ENCODE measurements around the gene RRP1. TPM values are rescaled to one million over a fixed set of nuclear protein-coding genes. Genes with fewer than 3 reads are reported as not detected.

RRP1 gene
- total and polyA plus RNA-seq, 2 donors (not counting 1 experiment from before 2014, with no cell fraction given), result 8.6 to 12.7 TPM

GRCh38 chr21:43764576-43765495 lies 24.5 kb upstream of the RRP1 start:
- Histone ChIP-seq H3K27me3 (ENCODE audit: control insufficient read depth, insufficient read depth, low read length) (no peaks in the 10 kb centered on the region), H4K20me1 (ENCODE audit: control insufficient read depth, extremely low read depth, insufficient read depth, low read length) (no peaks in the 10 kb centered on the region), H3K4me1 (ENCODE audit: control insufficient read depth, extremely low read depth, insufficient read depth, low read length) (peaks cover 9% of the 10 kb centered on the region), H3K4me2 (ENCODE audit: extremely low read depth, insufficient read depth, low read length) (no peak overlapping the region), H3K79me2 (ENCODE audit: control insufficient read depth, insufficient read depth, low read length) (no peaks in the 10 kb centered on the region), H2AFZ (ENCODE audit: low read length) (no peak overlapping the region), H3K27ac (ENCODE audit: insufficient read depth, low read length) (no peak overlapping the region), H3K4me3 (replicated peaks in 1 of 4; ENCODE audit: control extremely low read depth in 1 of 4, insufficient read depth in 1 of 4, low read depth in 3 of 4, low read length in 4 of 4) (no peak overlapping the region), H3K36me3 (ENCODE audit: control insufficient read depth, insufficient read depth, low read length) (peaks cover 11% of the 10 kb centered on the region), H3K9ac (ENCODE audit: insufficient read depth, low read length) (no peak overlapping the region), H3K9me3 (ENCODE audit: control insufficient read depth, insufficient read depth, low read depth, low read length) (no peaks in the 10 kb centered on the region)
- peak; percentile 25 to 37 for DNase-seq (ENCODE audit: low read depth in 2 of 2)
- no peak for TF ChIP-seq EZH2 (IDR thresholded peaks at IDR 0.05; ENCODE audit: low read length, missing control alignments)

- no peaks in the 10 kb centered on the region for H3K79me2 ChIP-seq (ENCODE audit: control insufficient read depth, insufficient read depth, low read length)
- H2AFZ ChIP-seq (ENCODE audit: low read length), result no peak overlapping the region
- DNase-seq (ENCODE audit: low read depth in 2 of 2), result no peak
- H3K4me1 ChIP-seq (ENCODE audit: control insufficient read depth, extremely low read depth, insufficient read depth, low read length), result peaks cover 9% of the 10 kb centered on the region
- H3K4me2 ChIP-seq (ENCODE audit: extremely low read depth, insufficient read depth, low read length), result no peak overlapping the region
- peaks cover 3% of the 10 kb centered on the region for H3K36me3 ChIP-seq (ENCODE audit: control insufficient read depth, insufficient read depth, low read length)
- H3K9ac ChIP-seq (ENCODE audit: insufficient read depth, low read length), result no peak overlapping the region
- no peak overlapping the region for H3K4me3 ChIP-seq (replicated peaks in 1 of 4; ENCODE audit: control extremely low read depth in 1 of 4, insufficient read depth in 1 of 4, low read depth in 3 of 4, low read length in 4 of 4)
- no peaks in the 10 kb centered on the region for H4K20me1 ChIP-seq (ENCODE audit: control insufficient read depth, extremely low read depth, insufficient read depth, low read length)
- TF ChIP-seq CTCF (conservative IDR thresholded peaks at IDR 0.05 in 1 of 2, IDR thresholded peaks at IDR 0.05 in 1 of 2; ENCODE audit: low read depth in 1 of 2, low read length in 2 of 2), result no peak
- no peak for TF ChIP-seq EZH2 (IDR thresholded peaks at IDR 0.05; ENCODE audit: low read length, missing control alignments)
- H3K27ac ChIP-seq (ENCODE audit: insufficient read depth, low read length), result no peak overlapping the region
- H3K27me3 ChIP-seq (ENCODE audit: control insufficient read depth, insufficient read depth, low read length), result no peaks in the 10 kb centered on the region
- no peaks in the 10 kb centered on the region for H3K9me3 ChIP-seq (ENCODE audit: control insufficient read depth, insufficient read depth, low read depth, low read length)
Observed at GRCh38 chr21:43766734-43767497, 22.5 kb upstream of the RRP1 start.

GRCh38 chr21:43767498-43767983 lies 21.8 kb upstream of the RRP1 start:
- DNase-seq (ENCODE audit: low read depth in 2 of 2), result no peak
- Histone ChIP-seq H3K9ac (ENCODE audit: insufficient read depth, low read length) (no peak overlapping the region), H3K4me3 (replicated peaks in 1 of 4; ENCODE audit: control extremely low read depth in 1 of 4, insufficient read depth in 1 of 4, low read depth in 3 of 4, low read length in 4 of 4) (no peak overlapping the region), H4K20me1 (ENCODE audit: control insufficient read depth, extremely low read depth, insufficient read depth, low read length) (no peaks in the 10 kb centered on the region), H3K79me2 (ENCODE audit: control insufficient read depth, insufficient read depth, low read length) (no peaks in the 10 kb centered on the region), H3K36me3 (ENCODE audit: control insufficient read depth, insufficient read depth, low read length) (peaks cover under 1% of the 10 kb centered on the region), H3K4me2 (ENCODE audit: extremely low read depth, insufficient read depth, low read length) (no peak overlapping the region), H3K4me1 (ENCODE audit: control insufficient read depth, extremely low read depth, insufficient read depth, low read length) (peaks cover 9% of the 10 kb centered on the region), H3K27ac (ENCODE audit: insufficient read depth, low read length) (no peak overlapping the region), H2AFZ (ENCODE audit: low read length) (no peak overlapping the region), H3K9me3 (ENCODE audit: control insufficient read depth, insufficient read depth, low read depth, low read length) (no peaks in the 10 kb centered on the region), H3K27me3 (ENCODE audit: control insufficient read depth, insufficient read depth, low read length) (no peaks in the 10 kb centered on the region)
- no peak for TF ChIP-seq EZH2 (IDR thresholded peaks at IDR 0.05; ENCODE audit: low read length, missing control alignments)
- no peak for TF ChIP-seq CTCF (conservative IDR thresholded peaks at IDR 0.05 in 1 of 2, IDR thresholded peaks at IDR 0.05 in 1 of 2; ENCODE audit: low read depth in 1 of 2, low read length in 2 of 2)

Data from fibroblast of lung (primary cell).